GM20431 (cell line): ENCODE measurements around the gene SPEN.

Experiments used
- in situ Hi-C: fragments of 300-500 bp; cut with MseI, MboI; formaldehyde crosslinking; loops from one replicate; pipeline ENCODE4 v1.15.0; 2020; ENCODE audit warnings: low sequenced_read_pairs; ENCODE audit not compliant: unreplicated experiment

Gene SPEN

GRCh38 chr1:15850471-15851001 is 3.0 kb downstream of the SPEN start:
- in situ Hi-C loops, result no loop called here

- in situ Hi-C loops, result no loop called here
Measured at GRCh38 chr1:15851210-15852035, 3.9 kb downstream of the SPEN start.

GRCh38 chr1:15852036-15852827 is 4.7 kb downstream of the SPEN start:
- in situ Hi-C loops, result no loop called here

- in situ Hi-C loops, result no loop called here
Measured at GRCh38 chr1:15852828-15853302, 5.4 kb downstream of the SPEN start.

GRCh38 chr1:15856888-15857287 is 9.4 kb downstream of the SPEN start:
- in situ Hi-C loops, result no loop called here

- in situ Hi-C loops, result no loop called here
Measured at GRCh38 chr1:15858069-15858670, 10.7 kb downstream of the SPEN start.

- in situ Hi-C loops, result no loop called here
Measured at GRCh38 chr1:15858672-15859372, 11.3 kb downstream of the SPEN start.

- in situ Hi-C loops, result no loop called here
Measured at GRCh38 chr1:15863156-15863901, 15.8 kb downstream of the SPEN start.

GRCh38 chr1:15866721-15867201 is 19.3 kb downstream of the SPEN start:
- in situ Hi-C loops, result no loop called here

GRCh38 chr1:15867288-15867687 is 19.8 kb downstream of the SPEN start:
- in situ Hi-C loops, result no loop called here

- in situ Hi-C loops, result no loop called here
Measured at GRCh38 chr1:15869413-15869812, 21.9 kb downstream of the SPEN start.

- in situ Hi-C loops, result no loop called here
Measured at GRCh38 chr1:15870421-15870820, 22.9 kb downstream of the SPEN start.

- in situ Hi-C loops, result no loop called here
Measured at GRCh38 chr1:15874471-15874870, 27.0 kb downstream of the SPEN start.

GRCh38 chr1:15876357-15877055 is 29.0 kb downstream of the SPEN start:
- in situ Hi-C loops, result no loop called here

GRCh38 chr1:15881961-15882360 is 34.5 kb downstream of the SPEN start:
- in situ Hi-C loops, result no loop called here

GRCh38 chr1:15882665-15883064 is 35.2 kb downstream of the SPEN start:
- in situ Hi-C loops, result no loop called here

- in situ Hi-C loops, result no loop called here
Measured at GRCh38 chr1:15883326-15883725, 35.8 kb downstream of the SPEN start.

GRCh38 chr1:15884477-15884876 is 37.0 kb downstream of the SPEN start:
- in situ Hi-C loops, result no loop called here

- in situ Hi-C loops, result no loop called here
Measured at GRCh38 chr1:15885269-15885668, 37.8 kb downstream of the SPEN start.
